Spleen (tissue), 7 donors: Measurements from ENCODE around the gene TMC7.
A peak's percentile ranks its signal among the peaks of the same experiment; 100 is the strongest.

Experiments used
- CTCF ChIP-seq, 11 experiments: fragments of 200-600 bp in 7 of 11; fragments of 450-650 bp in 4 of 11; sonication (generic) in 4 of 11; IDR thresholded peaks in 8 of 11; conservative IDR thresholded peaks in 3 of 11; 1 replicate in 7 of 11; 2 replicates in 4 of 11; pipeline versions ENCODE4 v1.4.0 to v1.8.0; 2016 to 2021; ENCODE audit warnings: antibody characterized with exemption in 11 of 11, inconsistent platforms in 4 of 11, mild to moderate bottlenecking in 1 of 11
- POLR2A ChIP-seq, 3 donors: fragments of 450-650 bp; IDR thresholded peaks; one replicate each; pipeline ENCODE4 v1.5.1; 2017; ENCODE audit warnings: antibody characterized with exemption in 3 of 3, mild to moderate bottlenecking in 1 of 3
- POLR2AphosphoS5 ChIP-seq, 3 donors: sonication (generic); formaldehyde crosslinking; IDR thresholded peaks; one replicate each; pipeline ENCODE4 v1.5.1; 2017; ENCODE audit warnings: antibody characterized with exemption in 3 of 3
- donor health status: DM: no; HTN: no; CAD: no; lungs with moderate emphysema.
- donor health status: DM: no; HTN: no; CAD: no.
- donor health status: DM: no; HTN: no; CAD: no.

DNA sequence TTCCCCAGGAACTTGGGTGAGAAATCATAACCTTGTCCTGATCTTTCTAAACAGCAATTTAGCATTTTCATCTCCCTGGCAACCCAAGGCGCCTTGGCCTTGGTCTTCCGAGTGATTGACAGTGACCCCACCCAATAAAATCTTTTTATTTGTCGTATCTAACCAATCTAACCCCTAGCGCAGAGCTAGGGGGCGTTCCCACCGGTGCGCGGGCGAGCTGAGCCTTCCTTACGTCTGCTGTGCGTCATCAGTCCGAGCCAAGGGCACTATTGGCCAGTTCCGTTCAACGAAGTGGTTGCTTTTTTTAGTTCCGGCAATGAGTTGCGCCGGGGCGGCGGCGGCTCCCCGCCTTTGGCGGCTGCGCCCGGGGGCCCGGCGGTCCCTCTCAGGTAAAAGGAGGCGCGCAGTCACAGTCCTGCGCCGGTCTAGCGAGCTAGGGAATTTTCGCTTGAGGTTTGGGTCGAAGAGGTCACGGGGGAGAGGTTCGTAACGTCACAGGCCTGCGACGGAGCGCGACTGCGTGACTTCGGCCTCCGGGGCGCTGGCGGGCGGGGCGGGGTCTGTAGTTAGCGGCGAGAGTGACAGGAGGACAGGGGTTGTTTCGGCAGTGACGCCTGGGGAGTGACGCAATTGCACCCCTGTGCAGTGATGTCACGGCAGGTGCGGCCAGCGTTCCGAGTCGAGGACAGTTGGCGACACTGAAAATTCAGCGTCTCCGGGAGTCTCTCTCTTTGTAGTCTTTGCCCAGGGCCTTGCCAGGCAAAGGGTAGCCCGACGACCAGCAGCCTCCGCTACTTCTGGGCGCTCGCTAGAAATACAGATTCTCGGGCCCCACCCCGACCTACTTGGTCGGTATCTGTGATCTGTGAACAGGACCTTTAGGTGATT lies 83.9 kb downstream of the TMC7 start, which contains the start of gene COQ7:
- TF ChIP-seq CTCF (IDR thresholded peaks at IDR 0.05 in 8 of 11, conservative IDR thresholded peaks at IDR 0.05 in 3 of 11), result peak in 5 of 11 experiments; percentile 3 to 30 (median 21)
- peak; percentile 9 to 75 (median 35) for TF ChIP-seq POLR2A (IDR thresholded peaks at IDR 0.05)
- peak; percentile 86 to 93 (median 88) for TF ChIP-seq POLR2AphosphoS5 (IDR thresholded peaks at IDR 0.05)
